ENCODE data around the gene TSFM.
"Not testable (repeated sequence)": the region's sequence is repeated elsewhere in the genome, so short reads cannot be mapped to it uniquely, and the experiment has no call there.

TSFM gene

GRCh38 chr12:57771236-57771872, 11.2 kb upstream of the TSFM start:
- H3K36me3 ChIP-seq (ENCODE audit: control insufficient read depth, insufficient read depth, low read length) = peaks cover 7% of the 10 kb centered on the region; the same call in 1 of the 2 replicates
- H3K4me3 ChIP-seq (ENCODE audit: low read length) = peak overlapping the region; percentile 85; the same call in 1 of the 2 replicates
- H3K9me3 ChIP-seq (ENCODE audit: control insufficient read depth, insufficient read depth, low read length) = no peaks in the 10 kb centered on the region
- no peak overlapping the region for H3K27ac ChIP-seq (ENCODE audit: low read length)
- H3K27me3 ChIP-seq (ENCODE audit: control insufficient read depth, insufficient read depth, low read length) = peaks cover 5% of the 10 kb centered on the region
- WGBS (ENCODE audit: insufficient coverage, insufficient read length) = no CpG with 5 or more reads among the region's 16 CpGs
- H3K4me1 ChIP-seq (ENCODE audit: control insufficient read depth, insufficient read depth, low read length) = peaks cover 3% of the 10 kb centered on the region; the same call in 1 of the 2 replicates
- peak; percentile 92 for DNase-seq (ENCODE audit: low read depth, low spot score)

- no peaks in the 10 kb centered on the region for H3K9me3 ChIP-seq (ENCODE audit: control insufficient read depth, insufficient read depth, low read length)
- H3K27ac ChIP-seq (ENCODE audit: low read length) = no peak within 1 kb of the TSS
- peak within 1 kb of the TSS; percentile 85 for H3K4me3 ChIP-seq (ENCODE audit: low read length)
- DNase-seq (ENCODE audit: low read depth, low spot score) = peak; percentile 94
- H3K27me3 ChIP-seq (ENCODE audit: control insufficient read depth, insufficient read depth, low read length) = no peaks in the 10 kb centered on the region; the same call in 1 of the 2 replicates
- H3K36me3 ChIP-seq (ENCODE audit: control insufficient read depth, insufficient read depth, low read length) = peaks cover 7% of the 10 kb centered on the region; the same call in 1 of the 2 replicates
- H3K4me1 ChIP-seq (ENCODE audit: control insufficient read depth, insufficient read depth, low read length) = peaks cover 3% of the 10 kb centered on the region; the same call in 1 of the 2 replicates
- no CpG with 5 or more reads among the region's 28 CpGs for WGBS (ENCODE audit: insufficient coverage, insufficient read length)
Observed at GRCh38 chr12:57771873-57772428, 10.6 kb upstream of the TSFM start, which contains the start of gene METTL1. TSS of gene METTL1 (minus strand) at chr12:57772105. CDS start at chr12:57772083, 22 bp downstream.

GRCh38 chr12:57772429-57773322, 9.9 kb upstream of the TSFM start, which contains the start of gene EEF1AKMT3:
TSS of gene EEF1AKMT3 (plus strand) at chr12:57772614. CDS start at chr12:57772725, 111 bp downstream.
- Histone ChIP-seq H3K9me3 (ENCODE audit: control insufficient read depth, insufficient read depth, low read length) (no peaks in the 10 kb centered on the region), H3K4me3 (ENCODE audit: low read length) (peak within 1 kb of the TSS; percentile 85), H3K27ac (ENCODE audit: low read length) (no peak within 1 kb of the TSS), H3K36me3 (ENCODE audit: control insufficient read depth, insufficient read depth, low read length) (peaks cover 7% of the 10 kb centered on the region; the same call in 1 of the 2 replicates), H3K27me3 (ENCODE audit: control insufficient read depth, insufficient read depth, low read length) (no peaks in the 10 kb centered on the region), H3K4me1 (ENCODE audit: control insufficient read depth, insufficient read depth, low read length) (peaks cover 1% of the 10 kb centered on the region; the same call in 1 of the 2 replicates)
- no peak for DNase-seq (ENCODE audit: low read depth, low spot score)
- WGBS (ENCODE audit: insufficient coverage, insufficient read length) = no CpG with 5 or more reads among the region's 67 CpGs

GRCh38 chr12:57774634-57775033, 8.0 kb upstream of the TSFM start:
- no CpG with 5 or more reads among the region's 11 CpGs for WGBS (ENCODE audit: insufficient coverage, insufficient read length)
- not testable (repeated sequence) for H3K4me1 ChIP-seq (ENCODE audit: control insufficient read depth, insufficient read depth, low read length); H3K27ac ChIP-seq (ENCODE audit: low read length); H3K4me3 ChIP-seq (ENCODE audit: low read length); H3K9me3 ChIP-seq (ENCODE audit: control insufficient read depth, insufficient read depth, low read length); H3K27me3 ChIP-seq (ENCODE audit: control insufficient read depth, insufficient read depth, low read length); H3K36me3 ChIP-seq (ENCODE audit: control insufficient read depth, insufficient read depth, low read length); DNase-seq (ENCODE audit: low read depth, low spot score)

GRCh38 chr12:57775044-57775443, 7.5 kb upstream of the TSFM start:
- no CpG with 5 or more reads among the region's 3 CpGs for WGBS (ENCODE audit: insufficient coverage, insufficient read length)
- Histone ChIP-seq H3K36me3 (ENCODE audit: control insufficient read depth, insufficient read depth, low read length) (no peaks in the 10 kb centered on the region), H3K27ac (ENCODE audit: low read length) (no peak overlapping the region), H3K9me3 (ENCODE audit: control insufficient read depth, insufficient read depth, low read length) (no peaks in the 10 kb centered on the region), H3K4me3 (ENCODE audit: low read length) (no peak overlapping the region), H3K27me3 (ENCODE audit: control insufficient read depth, insufficient read depth, low read length) (no peaks in the 10 kb centered on the region), H3K4me1 (ENCODE audit: control insufficient read depth, insufficient read depth, low read length) (peaks cover 1% of the 10 kb centered on the region; the same call in 1 of the 2 replicates)
- no peak for DNase-seq (ENCODE audit: low read depth, low spot score)

- no peak for DNase-seq (ENCODE audit: low read depth, low spot score)
- H3K27me3 ChIP-seq (ENCODE audit: control insufficient read depth, insufficient read depth, low read length) = no peaks in the 10 kb centered on the region
- H3K4me3 ChIP-seq (ENCODE audit: low read length) = no peak overlapping the region
- H3K27ac ChIP-seq (ENCODE audit: low read length) = no peak overlapping the region
- peaks cover 1% of the 10 kb centered on the region; the same call in 1 of the 2 replicates for H3K4me1 ChIP-seq (ENCODE audit: control insufficient read depth, insufficient read depth, low read length)
- H3K9me3 ChIP-seq (ENCODE audit: control insufficient read depth, insufficient read depth, low read length) = no peaks in the 10 kb centered on the region
- WGBS (ENCODE audit: insufficient coverage, insufficient read length) = no CpG with 5 or more reads among the region's 4 CpGs
- H3K36me3 ChIP-seq (ENCODE audit: control insufficient read depth, insufficient read depth, low read length) = no peaks in the 10 kb centered on the region
Observed at GRCh38 chr12:57775563-57776246, 6.9 kb upstream of the TSFM start.

- no peaks in the 10 kb centered on the region for H3K27me3 ChIP-seq (ENCODE audit: control insufficient read depth, insufficient read depth, low read length)
- H3K4me3 ChIP-seq (ENCODE audit: low read length) = no peak overlapping the region
- peaks cover 1% of the 10 kb centered on the region; the same call in 1 of the 2 replicates for H3K4me1 ChIP-seq (ENCODE audit: control insufficient read depth, insufficient read depth, low read length)
- H3K9me3 ChIP-seq (ENCODE audit: control insufficient read depth, insufficient read depth, low read length) = no peaks in the 10 kb centered on the region
- no peaks in the 10 kb centered on the region for H3K36me3 ChIP-seq (ENCODE audit: control insufficient read depth, insufficient read depth, low read length)
- DNase-seq (ENCODE audit: low read depth, low spot score) = no peak
- WGBS (ENCODE audit: insufficient coverage, insufficient read length) = no CpG with 5 or more reads among the region's 2 CpGs
- H3K27ac ChIP-seq (ENCODE audit: low read length) = no peak overlapping the region
Observed at GRCh38 chr12:57776247-57776587, 6.4 kb upstream of the TSFM start.

GRCh38 chr12:57777367-57777766, 5.2 kb upstream of the TSFM start:
- H3K4me3 ChIP-seq (ENCODE audit: low read length) = no peak overlapping the region
- no peak overlapping the region for H3K27ac ChIP-seq (ENCODE audit: low read length)
- no peaks in the 10 kb centered on the region for H3K9me3 ChIP-seq (ENCODE audit: control insufficient read depth, insufficient read depth, low read length)
- H3K4me1 ChIP-seq (ENCODE audit: control insufficient read depth, insufficient read depth, low read length) = no peaks in the 10 kb centered on the region
- no CpG with 5 or more reads among the region's 7 CpGs for WGBS (ENCODE audit: insufficient coverage, insufficient read length)
- H3K27me3 ChIP-seq (ENCODE audit: control insufficient read depth, insufficient read depth, low read length) = no peaks in the 10 kb centered on the region
- H3K36me3 ChIP-seq (ENCODE audit: control insufficient read depth, insufficient read depth, low read length) = no peaks in the 10 kb centered on the region
- no peak for DNase-seq (ENCODE audit: low read depth, low spot score)

- no CpG with 5 or more reads among the region's 7 CpGs for WGBS (ENCODE audit: insufficient coverage, insufficient read length)
- Histone ChIP-seq H3K27ac (ENCODE audit: low read length) (no peak overlapping the region), H3K27me3 (ENCODE audit: control insufficient read depth, insufficient read depth, low read length) (no peaks in the 10 kb centered on the region), H3K4me3 (ENCODE audit: low read length) (no peak overlapping the region), H3K36me3 (ENCODE audit: control insufficient read depth, insufficient read depth, low read length) (no peaks in the 10 kb centered on the region), H3K4me1 (ENCODE audit: control insufficient read depth, insufficient read depth, low read length) (no peaks in the 10 kb centered on the region), H3K9me3 (ENCODE audit: control insufficient read depth, insufficient read depth, low read length) (no peaks in the 10 kb centered on the region)
- no peak for DNase-seq (ENCODE audit: low read depth, low spot score)
Observed at GRCh38 chr12:57777911-57778310, 4.7 kb upstream of the TSFM start.

GRCh38 chr12:57779736-57780135, 2.9 kb upstream of the TSFM start:
- WGBS (ENCODE audit: insufficient coverage, insufficient read length) = no CpG with 5 or more reads among the region's 1 CpG

More at GRCh38 chr12:57779736-57780135, 2.9 kb upstream of the TSFM start:
- Histone ChIP-seq H3K27ac (ENCODE audit: low read length) (no peak overlapping the region), H3K36me3 (ENCODE audit: control insufficient read depth, insufficient read depth, low read length) (no peaks in the 10 kb centered on the region), H3K4me1 (ENCODE audit: control insufficient read depth, insufficient read depth, low read length) (no peaks in the 10 kb centered on the region), H3K9me3 (ENCODE audit: control insufficient read depth, insufficient read depth, low read length) (no peaks in the 10 kb centered on the region), H3K27me3 (ENCODE audit: control insufficient read depth, insufficient read depth, low read length) (no peaks in the 10 kb centered on the region), H3K4me3 (ENCODE audit: low read length) (no peak overlapping the region)
- DNase-seq (ENCODE audit: low read depth, low spot score) = no peak
